GM21528 (cell line): ENCODE measurements around the gene ZNF768.
"Not testable (repeated sequence)": the region's sequence is repeated elsewhere in the genome, so short reads cannot be mapped to it uniquely, and the experiment has no call there.

Experiments
- ATAC-seq: cut with Tn5 transposase; IDR thresholded peaks from one replicate; pipeline ENCODE4 v1.9.1; 2021; ENCODE audit warnings: mild to moderate bottlenecking, moderate library complexity; ENCODE audit not compliant: unreplicated experiment, low FRiP score

The ZNF768 gene

DNA sequence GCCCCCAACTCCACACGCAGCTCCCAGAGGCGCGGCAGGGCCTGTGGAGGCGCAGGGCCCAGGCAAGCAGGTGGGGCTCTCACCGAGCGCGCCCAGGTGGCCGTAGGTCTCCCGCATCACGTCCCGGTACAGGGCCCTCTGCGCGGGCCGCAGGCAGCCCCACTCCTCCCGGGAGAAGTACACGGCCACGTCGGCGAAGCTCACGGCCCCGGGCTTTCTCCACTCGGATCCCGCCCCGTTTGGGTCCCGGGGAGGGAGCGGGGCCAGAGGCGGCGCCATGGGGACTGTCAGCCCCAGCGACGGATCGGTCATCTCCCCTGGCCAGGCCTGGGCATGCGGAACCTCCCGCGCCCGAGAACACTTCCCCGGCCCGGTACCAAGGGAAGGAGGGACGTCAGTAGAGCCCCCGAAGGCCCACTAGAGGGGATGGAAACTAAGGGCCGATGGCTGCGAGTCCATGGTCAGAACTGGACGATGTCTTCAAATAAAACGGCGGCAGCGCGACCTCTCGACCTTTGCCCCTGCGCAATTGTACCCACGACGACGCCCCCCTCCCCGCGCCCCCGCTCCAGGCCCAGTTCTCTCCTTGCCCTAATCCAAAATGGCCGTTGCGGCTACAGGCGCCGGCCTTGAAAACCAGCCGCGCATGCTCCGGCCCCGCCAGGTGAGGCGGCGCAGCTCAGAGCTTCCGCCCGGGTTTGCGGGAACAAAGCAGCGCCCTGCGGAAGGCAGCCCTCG lies 8.2 kb upstream of the ZNF768 start, which contains the start of gene ZNF747:
TSS of gene ZNF747 (minus strand) at position 491 of the 738 bp plus-strand sequence. CDS start at position 312, 179 bp downstream.
- ATAC-seq: peak; percentile 63

DNA sequence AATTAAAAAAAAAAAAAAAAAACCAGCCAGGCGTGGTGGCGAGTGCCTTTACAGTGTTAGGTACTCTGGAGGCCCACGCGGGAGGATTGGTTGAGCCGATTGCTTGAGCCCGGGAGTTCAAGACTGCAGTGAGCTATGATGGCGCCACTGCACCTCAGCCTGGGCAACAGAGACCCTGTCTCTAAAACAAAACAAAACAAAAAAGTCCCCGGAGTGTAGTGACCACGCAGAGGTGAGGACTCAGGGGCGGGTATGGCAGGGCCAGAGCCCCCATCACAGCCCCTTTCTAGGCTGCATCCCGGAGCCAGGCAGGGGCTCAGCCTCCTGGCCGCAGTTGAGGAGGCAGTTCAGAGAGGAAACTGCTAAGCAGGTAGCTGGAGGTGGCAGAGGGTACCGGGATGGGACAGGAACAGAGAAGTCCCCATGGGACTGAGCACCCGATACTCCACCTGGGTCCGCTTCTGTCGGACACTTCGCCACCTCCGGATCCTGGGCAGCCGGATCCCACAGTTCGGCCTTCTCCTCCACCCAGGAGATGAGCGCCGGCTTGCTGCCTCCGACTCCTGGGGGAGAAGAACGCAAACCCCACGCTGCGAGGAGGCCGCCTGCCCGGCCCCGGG lies 7.5 kb upstream of the ZNF768 start:
- ATAC-seq: peak; percentile 17

DNA sequence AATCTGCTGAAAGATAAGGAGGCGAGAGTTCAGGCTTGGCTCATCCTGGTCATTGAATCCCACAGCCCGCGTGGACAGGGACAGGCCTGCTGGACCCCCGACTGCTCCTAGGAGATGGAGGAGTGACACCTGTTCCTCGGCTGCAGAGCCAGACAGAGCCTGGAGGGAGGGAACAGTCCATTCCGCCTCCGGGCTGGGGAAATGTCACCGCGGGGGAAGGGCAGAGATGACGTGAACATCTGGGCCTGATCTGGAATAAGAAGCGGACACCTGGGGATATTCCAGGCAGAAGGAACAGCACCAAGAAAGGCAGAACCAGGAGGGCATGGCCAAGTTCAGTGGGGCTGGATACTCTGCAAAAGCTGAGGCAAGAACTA lies 6.8 kb upstream of the ZNF768 start:
- ATAC-seq: no peak

DNA sequence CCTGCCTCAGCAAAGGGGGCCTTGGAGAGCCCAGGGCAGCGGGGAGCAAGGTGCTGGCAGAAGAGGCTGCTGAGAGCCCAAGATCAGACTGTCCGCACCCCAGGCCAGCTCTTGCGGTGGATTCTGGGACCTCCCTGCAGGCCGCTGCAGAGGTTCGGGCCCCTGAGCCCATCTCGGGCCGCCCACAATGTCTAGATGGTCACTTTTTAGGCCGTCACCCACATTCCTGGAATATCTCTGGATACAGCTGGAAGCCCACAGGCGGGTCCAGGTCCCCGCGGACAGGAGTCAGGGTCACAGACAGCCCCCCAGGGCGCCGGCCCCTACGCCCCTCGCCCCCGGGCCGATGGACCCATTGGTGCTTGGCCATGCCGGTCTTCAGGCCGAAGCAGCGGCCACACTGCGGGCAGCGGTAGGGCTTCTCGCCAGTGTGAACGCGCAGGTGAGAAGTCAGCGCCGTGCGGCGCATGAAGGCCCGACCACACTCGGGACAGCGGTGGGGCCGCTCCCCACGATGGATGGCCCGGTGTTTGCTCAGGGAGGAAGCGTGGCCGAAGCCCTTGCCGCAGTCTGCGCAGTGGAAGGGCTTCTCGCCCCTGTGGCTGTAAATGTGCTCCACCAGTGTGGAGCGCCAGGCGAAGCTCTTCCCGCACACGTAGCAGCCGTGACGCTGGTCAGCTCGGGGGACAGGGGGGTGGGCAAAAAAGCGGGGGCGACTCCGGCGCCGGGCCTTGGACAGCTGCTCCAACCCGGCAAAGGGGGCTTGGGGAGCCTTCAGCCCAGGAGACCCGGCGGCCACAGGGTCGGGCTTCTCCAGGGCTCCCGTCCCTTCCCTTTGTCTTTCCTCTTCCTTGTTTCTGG lies 6.1 kb upstream of the ZNF768 start:
- no peak for ATAC-seq

DNA sequence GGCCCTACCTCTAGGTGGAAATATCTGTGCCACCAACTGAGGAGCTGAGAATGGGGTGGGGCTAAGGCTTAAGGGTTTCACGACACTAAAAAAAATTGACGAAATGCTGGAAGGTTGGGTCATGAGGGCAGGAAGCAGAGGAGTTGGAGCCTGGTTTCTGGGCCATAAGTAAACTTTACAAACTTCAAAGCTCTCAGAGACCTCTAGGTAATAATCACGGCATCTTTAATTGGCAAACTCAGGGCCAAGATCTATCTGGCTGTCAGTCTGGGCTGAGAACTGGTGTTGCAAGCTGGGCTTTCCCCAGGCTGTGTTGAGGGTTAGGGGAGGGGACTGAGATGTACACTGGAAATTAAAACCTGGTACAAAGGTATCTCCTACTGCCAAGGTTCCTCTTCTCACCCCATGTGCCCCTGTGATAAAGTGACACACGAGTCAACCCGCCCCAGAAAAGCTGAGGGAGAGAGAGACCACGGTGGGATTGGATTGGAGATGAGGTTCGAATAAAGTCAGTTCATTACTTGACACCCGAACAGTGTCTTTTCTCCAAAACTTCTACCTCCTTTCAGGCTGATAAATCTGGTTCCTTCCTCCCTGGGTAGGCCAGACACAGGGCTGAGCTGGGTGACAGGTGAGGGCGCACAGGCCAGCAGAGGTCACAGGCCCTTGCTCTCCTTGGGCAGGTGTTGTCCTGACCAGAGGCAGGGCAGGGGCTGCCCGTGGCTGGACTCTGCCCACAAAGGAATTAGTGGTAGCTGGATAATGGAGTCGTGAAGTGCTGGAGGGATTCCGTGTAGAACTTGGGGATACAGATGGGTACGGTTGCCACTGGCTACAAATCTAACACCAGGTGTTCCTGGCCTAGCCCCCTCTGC lies 4.0 kb upstream of the ZNF768 start:
- no peak for ATAC-seq

DNA sequence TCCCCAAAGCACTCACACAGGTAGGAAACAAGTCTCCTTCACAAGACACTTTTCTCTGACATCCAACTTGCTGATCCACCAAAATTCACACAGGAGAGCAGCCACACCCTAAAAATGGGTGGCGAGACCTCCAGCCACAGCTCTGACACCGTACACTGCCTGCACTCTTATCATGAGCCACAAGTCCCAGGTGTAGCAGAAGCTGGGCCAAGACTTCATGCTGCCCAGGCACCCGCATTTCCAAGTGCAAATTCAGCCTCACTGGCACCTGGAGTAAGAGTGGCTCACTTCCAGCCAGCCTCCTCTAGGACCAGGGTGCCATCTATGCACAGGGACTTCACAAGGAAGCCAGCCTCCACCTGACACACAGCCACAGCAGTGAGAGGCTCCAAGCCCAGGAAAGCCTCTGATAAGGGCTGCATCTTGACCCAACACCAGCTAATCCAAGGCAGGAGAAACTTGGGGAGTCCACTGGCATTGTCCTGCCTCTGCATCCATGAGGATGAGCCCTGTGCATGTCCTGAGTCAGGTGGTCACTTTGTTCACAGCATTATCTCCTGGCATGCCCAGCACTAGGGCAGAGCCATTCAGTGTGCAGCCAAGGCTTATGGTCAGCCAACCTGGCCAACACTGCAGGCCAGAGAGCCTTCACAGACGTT lies 2.6 kb upstream of the ZNF768 start:
- ATAC-seq: no peak

DNA sequence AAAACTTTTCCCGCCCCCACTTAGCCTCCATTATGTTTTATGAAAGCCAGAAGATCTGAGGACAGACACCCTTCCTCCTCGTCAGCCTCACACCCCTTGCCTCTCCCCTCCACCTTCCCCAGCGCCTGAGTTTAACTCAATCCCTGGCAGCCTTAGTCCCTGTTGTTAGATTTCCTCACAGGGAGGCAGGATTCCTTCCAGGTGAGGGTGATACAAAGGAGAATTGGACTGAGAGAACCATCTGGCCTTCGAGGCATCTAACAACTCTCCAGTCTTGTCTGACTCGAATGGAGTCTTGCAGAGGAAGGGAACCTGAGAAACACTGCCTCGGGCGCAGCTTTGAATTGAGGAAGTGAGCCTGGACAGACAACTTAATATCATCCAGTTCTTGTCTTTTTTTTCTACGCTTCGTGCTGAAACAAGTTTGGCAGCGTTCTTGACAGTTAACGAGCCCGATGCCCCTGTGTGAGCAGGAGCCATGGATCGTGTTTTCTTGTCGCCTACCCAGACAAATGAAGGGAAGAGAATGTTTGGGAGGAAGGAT lies 1.3 kb upstream of the ZNF768 start:
- ATAC-seq: no peak

DNA sequence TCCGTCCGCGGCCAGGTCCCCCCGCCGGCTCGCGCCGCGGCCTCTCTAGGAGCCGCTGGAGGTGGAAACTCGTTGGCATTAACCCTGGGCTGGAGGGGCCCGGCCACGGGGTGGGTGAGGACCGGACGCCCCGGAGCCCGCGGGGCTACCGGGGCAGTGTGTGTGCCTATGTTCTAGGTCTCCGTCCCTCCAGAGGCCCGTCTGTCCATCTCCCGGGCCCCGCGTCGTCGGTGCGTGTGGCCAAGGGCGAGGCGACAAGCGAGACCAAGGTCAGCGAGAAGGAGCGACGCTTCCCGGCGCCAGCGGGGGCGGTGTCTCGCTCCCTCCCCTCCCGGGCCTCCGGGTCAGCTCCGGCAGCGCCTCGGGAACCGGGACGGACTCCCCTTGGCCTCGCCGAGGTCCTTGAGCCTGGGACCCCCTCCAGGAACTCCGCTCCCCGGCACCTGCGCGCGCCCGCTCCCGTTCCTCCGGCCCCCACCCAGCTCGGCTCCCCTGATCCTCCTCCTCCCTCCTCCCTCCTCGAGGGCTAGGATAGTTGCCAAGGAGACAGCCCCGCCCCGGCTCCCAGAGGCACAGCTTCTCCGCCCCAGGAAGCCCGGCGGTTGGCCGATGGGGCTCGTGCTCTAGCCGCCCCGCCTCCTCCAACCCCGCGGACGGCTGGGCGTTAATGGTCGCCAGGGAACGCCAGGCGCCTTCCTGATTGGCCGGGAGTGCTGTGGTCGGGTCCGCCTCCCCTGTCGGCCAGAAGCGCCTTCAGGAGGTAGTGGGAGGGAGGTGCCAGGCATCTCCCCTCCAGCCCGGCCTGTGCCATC lies 663 bp upstream of the ZNF768 start:
- ATAC-seq: peak; percentile 74

DNA sequence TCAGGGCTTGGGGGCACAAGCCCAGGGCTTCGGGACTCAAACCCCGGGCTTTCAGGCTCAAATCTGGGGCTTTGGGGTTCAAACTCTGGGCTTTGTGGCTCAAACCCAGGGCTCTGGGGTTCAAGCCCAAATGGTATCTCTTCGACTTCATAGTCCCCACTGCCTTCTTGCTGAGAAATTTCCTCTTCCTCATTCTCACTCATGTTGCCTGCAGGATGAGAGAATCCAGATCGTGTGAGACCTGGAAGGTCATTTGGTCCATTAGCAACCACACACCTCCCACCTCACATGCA lies 576 bp downstream of the ZNF768 start:
- no peak for ATAC-seq

DNA sequence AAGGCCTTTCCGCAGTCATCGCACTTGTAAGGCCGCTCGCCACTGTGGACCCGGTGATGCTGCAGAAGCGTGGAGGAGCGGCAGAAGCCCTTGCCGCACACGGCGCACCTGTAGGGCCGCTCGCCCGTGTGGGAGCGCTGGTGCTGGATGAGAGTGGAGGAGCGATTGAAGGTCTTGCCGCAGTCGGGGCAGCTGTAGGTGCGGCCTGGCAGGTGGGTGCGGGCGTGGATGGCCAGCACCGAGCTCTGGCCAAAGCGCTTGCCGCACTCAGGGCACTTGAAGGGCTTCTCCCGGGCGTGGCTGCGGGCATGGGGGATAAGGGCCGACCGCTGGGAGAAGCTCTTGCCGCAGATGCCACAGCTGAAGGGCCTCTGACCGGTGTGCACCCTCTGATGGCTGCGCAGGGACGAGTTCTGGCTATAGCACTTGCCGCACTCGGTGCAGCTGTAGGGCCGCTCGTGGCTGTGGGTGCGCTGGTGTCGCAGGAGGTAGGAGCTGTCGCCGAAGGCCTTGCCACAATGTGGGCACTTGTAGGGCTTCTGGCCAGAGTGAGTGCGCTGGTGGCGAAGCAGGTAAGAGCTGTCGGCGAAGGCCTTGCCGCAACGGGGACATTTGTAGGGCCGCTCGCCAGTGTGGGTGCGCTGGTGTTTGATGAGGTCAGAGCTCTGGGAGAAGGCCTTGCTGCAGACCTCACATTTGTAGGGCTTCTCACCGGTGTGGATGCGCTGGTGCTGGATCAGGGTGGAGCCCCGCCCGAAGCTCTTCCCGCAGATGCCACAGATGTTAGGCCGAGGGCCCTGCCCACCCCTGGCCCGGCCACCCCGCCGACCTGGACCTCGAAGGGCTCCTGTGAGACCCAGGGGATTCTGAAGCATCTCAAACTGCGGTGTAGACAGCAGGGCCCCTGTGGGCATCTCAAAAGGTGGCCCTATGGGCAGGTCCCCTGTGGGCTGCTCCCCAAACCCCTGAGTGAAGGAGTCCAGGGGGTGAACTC lies 1.5 kb downstream of the ZNF768 start:
- ATAC-seq: no peak

DNA sequence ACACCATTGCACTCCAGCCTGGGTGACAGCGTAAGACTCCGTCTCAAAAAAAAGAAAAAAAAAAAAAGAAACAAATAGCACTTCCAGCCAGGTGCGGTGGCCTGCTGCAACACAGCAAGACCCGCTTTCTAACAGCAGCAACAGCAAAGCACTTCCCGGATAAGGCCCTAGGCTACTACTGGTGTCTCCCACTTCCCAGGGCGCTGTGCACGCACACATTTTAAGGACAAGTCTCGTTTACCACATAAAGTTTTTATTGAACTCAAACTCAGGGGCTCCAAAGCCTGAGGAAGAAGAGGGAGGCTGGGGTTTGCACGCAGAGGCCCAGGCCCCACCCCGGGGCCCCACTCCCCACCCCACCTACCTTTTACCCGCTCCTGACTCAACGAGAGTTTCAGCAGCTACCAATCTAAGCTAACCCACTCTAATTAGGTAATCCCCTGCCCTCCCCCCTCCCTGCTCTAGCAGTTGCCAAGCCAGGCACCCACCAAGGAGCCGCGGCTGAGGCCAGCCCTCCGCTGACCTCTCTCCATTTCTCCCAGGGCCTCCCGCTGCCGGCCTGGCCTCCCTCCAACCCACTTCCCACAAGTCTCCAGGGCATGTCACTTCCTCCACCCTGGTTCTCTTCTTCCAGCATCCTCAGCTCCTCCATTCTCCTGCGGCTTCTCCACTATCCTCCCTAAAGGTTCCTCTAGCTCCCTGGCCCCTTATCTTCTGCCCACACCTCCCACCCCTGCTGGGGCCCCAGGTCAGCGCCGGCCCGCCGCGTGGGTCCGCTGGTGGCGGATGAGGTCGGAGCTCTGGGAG lies 2.4 kb downstream of the ZNF768 start:
- ATAC-seq: no peak

DNA sequence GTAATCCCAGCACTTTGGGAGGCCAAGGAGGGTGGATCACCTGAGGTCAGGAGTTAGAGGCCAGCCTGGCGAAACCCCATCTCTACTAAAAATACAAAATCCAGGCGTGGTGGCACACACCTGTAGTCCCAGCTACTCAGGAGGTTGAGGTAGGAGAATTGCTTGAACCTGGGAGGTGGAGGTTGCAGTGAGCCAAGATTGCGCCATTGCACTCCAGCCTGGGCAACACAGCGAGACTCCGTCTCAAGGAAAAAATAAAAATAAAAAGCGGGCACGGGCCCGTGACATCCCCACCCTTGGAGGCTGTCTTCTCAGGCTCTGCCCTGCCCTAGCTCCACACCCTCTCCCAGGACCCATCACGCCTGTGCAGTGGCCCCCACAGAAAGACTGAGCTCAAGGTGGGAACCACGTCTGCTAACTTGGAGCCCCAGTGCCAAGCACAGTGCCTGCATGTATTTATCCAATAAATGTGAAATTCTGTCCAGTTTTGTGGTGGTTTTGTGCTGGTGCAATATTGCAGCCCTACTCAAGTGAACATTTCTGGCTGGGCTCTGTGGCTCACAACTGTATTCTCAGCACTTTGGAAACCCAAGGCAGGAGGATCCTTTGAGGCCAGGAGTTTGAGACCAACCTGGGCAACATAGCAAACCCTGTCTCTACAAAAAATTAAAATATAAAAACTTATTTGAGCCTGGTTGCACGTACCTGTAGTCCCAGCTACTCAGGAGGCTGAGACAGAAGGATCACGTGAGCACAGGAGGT lies 3.5 kb downstream of the ZNF768 start:
- not testable (repeated sequence) for ATAC-seq

DNA sequence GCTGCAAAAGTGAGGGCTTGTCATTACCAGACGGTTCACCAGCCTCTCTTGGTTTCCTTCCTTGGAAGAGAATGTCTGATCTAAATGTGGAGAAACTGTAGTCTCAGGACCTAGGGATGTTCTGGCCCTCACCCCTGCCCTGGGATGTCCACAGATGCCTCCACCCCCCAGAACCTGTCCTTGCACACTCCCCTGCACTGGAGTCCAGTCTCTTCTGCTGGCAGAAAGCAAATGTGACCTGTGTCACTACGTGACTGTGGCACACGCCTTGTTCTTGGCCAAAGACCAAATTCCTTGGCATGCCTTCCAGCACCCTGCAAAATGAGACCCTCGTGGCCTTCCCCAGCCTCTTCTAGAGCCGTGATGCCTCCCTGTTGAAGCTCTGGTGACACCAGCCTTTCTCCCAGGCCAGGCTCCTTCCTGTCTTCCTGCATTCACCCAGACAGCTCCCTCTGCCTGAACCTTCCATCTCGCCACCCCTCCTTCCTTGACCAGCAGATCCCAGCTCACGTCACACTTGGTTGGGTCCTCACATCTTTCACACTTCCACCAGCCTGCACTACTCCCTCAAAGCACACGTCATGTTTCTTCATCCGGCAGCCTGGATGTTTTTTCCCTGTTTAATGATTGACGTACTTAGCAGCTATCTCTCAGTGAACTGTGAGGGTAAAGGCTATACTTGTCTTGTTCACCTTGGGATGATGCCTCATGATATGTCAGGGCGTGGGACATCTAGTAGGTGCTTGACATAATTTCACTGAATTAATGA lies 4.3 kb downstream of the ZNF768 start:
- ATAC-seq: no peak

DNA sequence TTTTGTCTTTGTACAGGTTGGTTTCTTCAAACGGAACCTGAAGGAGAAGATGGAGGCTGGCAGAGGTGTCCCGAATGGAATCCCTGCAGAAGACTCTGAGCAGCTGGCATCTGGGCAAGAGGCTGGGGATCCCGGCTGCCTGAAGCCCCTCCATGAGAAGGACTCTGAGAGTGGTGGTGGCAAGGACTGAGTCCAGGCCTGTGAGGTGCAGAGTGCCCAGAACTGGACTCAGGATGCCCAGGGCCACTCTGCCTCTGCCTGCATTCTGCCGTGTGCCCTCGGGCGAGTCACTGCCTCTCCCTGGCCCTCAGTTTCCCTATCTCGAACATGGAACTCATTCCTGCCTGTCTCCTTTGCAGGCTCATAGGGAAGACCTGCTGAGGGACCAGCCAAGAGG lies 4.9 kb downstream of the ZNF768 start:
- no peak for ATAC-seq
